WTC11 (cell line): ENCODE data around the gene UTP4. TPM values are rescaled to one million over a fixed set of nuclear protein-coding genes. Genes with fewer than 3 reads are reported as not detected.

Experiments used
- ESRRA ChIP-seq: sonication (generic); formaldehyde crosslinking; IDR thresholded peaks from 2 replicates; pipeline ENCODE4 v1.8.1; 2022; ENCODE audit warnings: mild to moderate bottlenecking, missing genetic modification reagents, borderline replicate concordance
- FOXK1 ChIP-seq: sonication (generic); formaldehyde crosslinking; IDR thresholded peaks from 2 replicates; pipeline ENCODE4 v1.8.0; 2022; ENCODE audit warnings: mild to moderate bottlenecking, moderate library complexity, missing genetic modification reagents
- FOXP1 ChIP-seq: sonication (generic); formaldehyde crosslinking; IDR thresholded peaks from 2 replicates; pipeline ENCODE4 v1.8.0; 2022; ENCODE audit warnings: missing genetic modification reagents, mild to moderate bottlenecking, moderate library complexity, borderline replicate concordance
- GRHL2 ChIP-seq: fragments of 250-450 bp; sonication (Bioruptor Pico); IDR thresholded peaks from 2 replicates; pipeline ENCODE4 v1.8.0; 2022; ENCODE audit warnings: mild to moderate bottlenecking, moderate library complexity; ENCODE audit not compliant: insufficient replicate concordance, severe bottlenecking
- NFATC4 ChIP-seq: fragments of 250-450 bp; sonication (Bioruptor Pico); IDR thresholded peaks from 2 replicates; pipeline ENCODE4 v1.9.0; 2021; ENCODE audit warnings: mild to moderate bottlenecking
- NR3C1 ChIP-seq: sonication (generic); formaldehyde crosslinking; conservative IDR thresholded peaks from 2 replicates; pipeline ENCODE4 v1.8.1; 2023; ENCODE audit warnings: low read depth, mild to moderate bottlenecking, missing genetic modification reagents
- RORB ChIP-seq: fragments of 250-450 bp; sonication (Bioruptor Pico); IDR thresholded peaks from 2 replicates; pipeline ENCODE4 v1.9.0; 2021; ENCODE audit warnings: mild to moderate bottlenecking
- SMAD4 ChIP-seq: sonication (generic); formaldehyde crosslinking; IDR thresholded peaks from 2 replicates; pipeline ENCODE4 v1.8.0; 2022; ENCODE audit warnings: mild to moderate bottlenecking, missing genetic modification reagents
- SP1 ChIP-seq: sonication (generic); formaldehyde crosslinking; conservative IDR thresholded peaks from 2 replicates; pipeline ENCODE4 v1.8.1; 2022; ENCODE audit warnings: missing genetic modification reagents
- TCF7 ChIP-seq: sonication (generic); formaldehyde crosslinking; IDR thresholded peaks from 2 replicates; pipeline ENCODE4 v1.8.0; 2022; ENCODE audit warnings: mild to moderate bottlenecking, low read depth, missing genetic modification reagents, moderate library complexity
- TP53 ChIP-seq: sonication (generic); formaldehyde crosslinking; IDR thresholded peaks from 2 replicates; pipeline ENCODE4 v1.8.1; 2023; ENCODE audit warnings: mild to moderate bottlenecking, missing genetic modification reagents
- ZNF317 ChIP-seq: sonication (generic); formaldehyde crosslinking; IDR thresholded peaks from 2 replicates; pipeline ENCODE4 v1.8.1; 2023; ENCODE audit warnings: low read depth, mild to moderate bottlenecking, moderate library complexity, missing genetic modification reagents, borderline replicate concordance
- ZNF671 ChIP-seq: fragments of 250-450 bp; sonication (Bioruptor Pico); IDR thresholded peaks from 2 replicates; pipeline ENCODE4 v1.8.0; 2021; ENCODE audit warnings: mild to moderate bottlenecking
- total RNA-seq: library from RNA; stranded (reverse); gene quantifications from 3 replicates; pipeline ENCODE4 v1.2.3, GENCODE V29; 2021
- TF ChIP-seq, protein P1 (sequence below): sonication (generic); formaldehyde crosslinking; IDR thresholded peaks from 2 replicates; pipeline ENCODE4 v1.8.0; 2023; ENCODE audit warnings: missing genetic modification reagents, mild to moderate bottlenecking, borderline replicate concordance
- TF ChIP-seq, protein P2 (sequence below): fragments of 200-600 bp; IDR thresholded peaks from 2 replicates; pipeline ENCODE4 v1.8.0; 2022; ENCODE audit warnings: antibody characterized with exemption
- TF ChIP-seq, protein P3 (sequence below): sonication (generic); formaldehyde crosslinking; IDR thresholded peaks from 2 replicates; pipeline ENCODE4 v1.8.1; 2023; ENCODE audit warnings: mild to moderate bottlenecking, moderate library complexity, missing genetic modification reagents
- TF ChIP-seq, protein P4 (sequence below): sonication (generic); formaldehyde crosslinking; IDR thresholded peaks from 2 replicates; pipeline ENCODE4 v1.8.1; 2022; ENCODE audit warnings: mild to moderate bottlenecking, moderate library complexity, missing genetic modification reagents
- TF ChIP-seq, protein P5 (sequence below): sonication (generic); formaldehyde crosslinking; IDR thresholded peaks from 2 replicates; pipeline ENCODE4 v1.8.0; 2022; ENCODE audit warnings: mild to moderate bottlenecking, missing genetic modification reagents
- TF ChIP-seq, protein P6 (sequence below): sonication (generic); formaldehyde crosslinking; IDR thresholded peaks from 2 replicates; pipeline ENCODE4 v1.8.1; 2022; ENCODE audit warnings: missing genetic modification reagents, borderline replicate concordance
- TF ChIP-seq, protein P7 (sequence below): sonication (generic); formaldehyde crosslinking; IDR thresholded peaks from 2 replicates; pipeline ENCODE4 v1.8.0; 2022; ENCODE audit warnings: mild to moderate bottlenecking, missing genetic modification reagents
- TF ChIP-seq, protein P8 (sequence below): sonication (generic); formaldehyde crosslinking; IDR thresholded peaks from 2 replicates; pipeline ENCODE4 v1.8.1; 2022; ENCODE audit warnings: mild to moderate bottlenecking, missing genetic modification reagents, moderate library complexity, borderline replicate concordance
- TF ChIP-seq, protein P9 (sequence below): sonication (generic); formaldehyde crosslinking; IDR thresholded peaks from 2 replicates; pipeline ENCODE4 v1.8.0; 2022; ENCODE audit warnings: mild to moderate bottlenecking, missing genetic modification reagents

Gene UTP4
- total RNA-seq, 1 experiment from 2014 or later, result 85.7 TPM

DNA sequence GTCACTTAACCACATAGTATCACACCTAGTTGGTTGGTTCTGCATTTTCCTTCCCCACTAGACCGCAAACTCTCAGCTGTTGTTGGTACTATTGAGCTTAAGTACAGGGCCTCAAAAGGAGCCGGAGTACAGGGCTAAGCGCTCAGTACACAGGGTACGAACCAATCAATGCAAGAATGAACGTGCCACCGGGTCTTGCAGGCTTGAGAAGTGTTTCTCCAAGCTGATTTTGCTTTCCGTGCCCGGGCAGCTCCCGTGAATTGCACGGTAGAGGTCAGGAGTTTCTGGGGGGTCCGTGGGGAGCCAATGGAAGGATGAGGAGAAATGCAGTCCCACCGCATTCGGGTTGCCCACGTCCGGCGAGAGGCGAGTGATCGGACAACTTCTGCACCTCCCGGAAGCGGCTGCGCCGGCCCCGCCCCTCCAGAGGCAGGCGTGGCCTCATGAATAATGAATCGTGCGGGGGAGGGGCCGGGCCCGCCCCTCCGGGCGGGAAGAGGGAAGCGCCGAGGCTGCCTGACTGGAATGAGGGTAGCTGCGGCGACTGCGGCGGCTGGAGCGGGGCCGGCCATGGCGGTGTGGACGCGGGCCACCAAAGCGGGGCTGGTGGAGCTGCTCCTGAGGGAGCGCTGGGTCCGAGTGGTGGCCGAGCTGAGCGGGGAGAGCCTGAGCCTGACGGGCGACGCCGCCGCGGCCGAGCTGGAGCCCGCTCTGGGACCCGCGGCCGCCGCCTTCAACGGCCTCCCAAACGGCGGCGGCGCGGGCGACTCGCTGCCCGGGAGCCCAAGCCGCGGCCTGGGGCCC lies 54.4 kb downstream of the UTP4 start, which contains the start of gene SNTB2 (continued):
- TF ChIP-seq, protein P1, sequence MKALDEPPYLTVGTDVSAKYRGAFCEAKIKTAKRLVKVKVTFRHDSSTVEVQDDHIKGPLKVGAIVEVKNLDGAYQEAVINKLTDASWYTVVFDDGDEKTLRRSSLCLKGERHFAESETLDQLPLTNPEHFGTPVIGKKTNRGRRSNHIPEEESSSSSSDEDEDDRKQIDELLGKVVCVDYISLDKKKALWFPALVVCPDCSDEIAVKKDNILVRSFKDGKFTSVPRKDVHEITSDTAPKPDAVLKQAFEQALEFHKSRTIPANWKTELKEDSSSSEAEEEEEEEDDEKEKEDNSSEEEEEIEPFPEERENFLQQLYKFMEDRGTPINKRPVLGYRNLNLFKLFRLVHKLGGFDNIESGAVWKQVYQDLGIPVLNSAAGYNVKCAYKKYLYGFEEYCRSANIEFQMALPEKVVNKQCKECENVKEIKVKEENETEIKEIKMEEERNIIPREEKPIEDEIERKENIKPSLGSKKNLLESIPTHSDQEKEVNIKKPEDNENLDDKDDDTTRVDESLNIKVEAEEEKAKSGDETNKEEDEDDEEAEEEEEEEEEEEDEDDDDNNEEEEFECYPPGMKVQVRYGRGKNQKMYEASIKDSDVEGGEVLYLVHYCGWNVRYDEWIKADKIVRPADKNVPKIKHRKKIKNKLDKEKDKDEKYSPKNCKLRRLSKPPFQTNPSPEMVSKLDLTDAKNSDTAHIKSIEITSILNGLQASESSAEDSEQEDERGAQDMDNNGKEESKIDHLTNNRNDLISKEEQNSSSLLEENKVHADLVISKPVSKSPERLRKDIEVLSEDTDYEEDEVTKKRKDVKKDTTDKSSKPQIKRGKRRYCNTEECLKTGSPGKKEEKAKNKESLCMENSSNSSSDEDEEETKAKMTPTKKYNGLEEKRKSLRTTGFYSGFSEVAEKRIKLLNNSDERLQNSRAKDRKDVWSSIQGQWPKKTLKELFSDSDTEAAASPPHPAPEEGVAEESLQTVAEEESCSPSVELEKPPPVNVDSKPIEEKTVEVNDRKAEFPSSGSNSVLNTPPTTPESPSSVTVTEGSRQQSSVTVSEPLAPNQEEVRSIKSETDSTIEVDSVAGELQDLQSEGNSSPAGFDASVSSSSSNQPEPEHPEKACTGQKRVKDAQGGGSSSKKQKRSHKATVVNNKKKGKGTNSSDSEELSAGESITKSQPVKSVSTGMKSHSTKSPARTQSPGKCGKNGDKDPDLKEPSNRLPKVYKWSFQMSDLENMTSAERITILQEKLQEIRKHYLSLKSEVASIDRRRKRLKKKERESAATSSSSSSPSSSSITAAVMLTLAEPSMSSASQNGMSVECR (CRISPR knock-in tag), result 0 out of 2 replicates have a peak, but pooled peaks have one; percentile 38
- peak; percentile 41; the same call in 1 of the 2 replicates for TF ChIP-seq FOXK1 (CRISPR knock-in tag)
- TF ChIP-seq FOXP1 (CRISPR knock-in tag), result 0 out of 2 replicates have a peak, but pooled peaks have one; percentile 44
- TF ChIP-seq NFATC4 (CRISPR knock-in tag), result no peak
- TF ChIP-seq, protein P2, sequence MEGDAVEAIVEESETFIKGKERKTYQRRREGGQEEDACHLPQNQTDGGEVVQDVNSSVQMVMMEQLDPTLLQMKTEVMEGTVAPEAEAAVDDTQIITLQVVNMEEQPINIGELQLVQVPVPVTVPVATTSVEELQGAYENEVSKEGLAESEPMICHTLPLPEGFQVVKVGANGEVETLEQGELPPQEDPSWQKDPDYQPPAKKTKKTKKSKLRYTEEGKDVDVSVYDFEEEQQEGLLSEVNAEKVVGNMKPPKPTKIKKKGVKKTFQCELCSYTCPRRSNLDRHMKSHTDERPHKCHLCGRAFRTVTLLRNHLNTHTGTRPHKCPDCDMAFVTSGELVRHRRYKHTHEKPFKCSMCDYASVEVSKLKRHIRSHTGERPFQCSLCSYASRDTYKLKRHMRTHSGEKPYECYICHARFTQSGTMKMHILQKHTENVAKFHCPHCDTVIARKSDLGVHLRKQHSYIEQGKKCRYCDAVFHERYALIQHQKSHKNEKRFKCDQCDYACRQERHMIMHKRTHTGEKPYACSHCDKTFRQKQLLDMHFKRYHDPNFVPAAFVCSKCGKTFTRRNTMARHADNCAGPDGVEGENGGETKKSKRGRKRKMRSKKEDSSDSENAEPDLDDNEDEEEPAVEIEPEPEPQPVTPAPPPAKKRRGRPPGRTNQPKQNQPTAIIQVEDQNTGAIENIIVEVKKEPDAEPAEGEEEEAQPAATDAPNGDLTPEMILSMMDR, result no peak
- TF ChIP-seq, protein P3, sequence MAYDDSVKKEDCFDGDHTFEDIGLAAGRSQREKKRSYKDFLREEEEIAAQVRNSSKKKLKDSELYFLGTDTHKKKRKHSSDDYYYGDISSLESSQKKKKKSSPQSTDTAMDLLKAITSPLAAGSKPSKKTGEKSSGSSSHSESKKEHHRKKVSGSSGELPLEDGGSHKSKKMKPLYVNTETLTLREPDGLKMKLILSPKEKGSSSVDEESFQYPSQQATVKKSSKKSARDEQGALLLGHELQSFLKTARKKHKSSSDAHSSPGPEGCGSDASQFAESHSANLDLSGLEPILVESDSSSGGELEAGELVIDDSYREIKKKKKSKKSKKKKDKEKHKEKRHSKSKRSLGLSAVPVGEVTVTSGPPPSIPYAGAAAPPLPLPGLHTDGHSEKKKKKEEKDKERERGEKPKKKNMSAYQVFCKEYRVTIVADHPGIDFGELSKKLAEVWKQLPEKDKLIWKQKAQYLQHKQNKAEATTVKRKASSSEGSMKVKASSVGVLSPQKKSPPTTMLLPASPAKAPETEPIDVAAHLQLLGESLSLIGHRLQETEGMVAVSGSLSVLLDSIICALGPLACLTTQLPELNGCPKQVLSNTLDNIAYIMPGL (CRISPR knock-in tag), result peak; percentile 71; the same call in 1 of the 2 replicates
- peak; percentile 76; the same call in 1 of the 2 replicates for TF ChIP-seq TP53 (CRISPR knock-in tag)
- TF ChIP-seq SP1 (CRISPR knock-in tag), result peak; percentile 92
- TF ChIP-seq ZNF671, result no peak
- TF ChIP-seq, protein P4, sequence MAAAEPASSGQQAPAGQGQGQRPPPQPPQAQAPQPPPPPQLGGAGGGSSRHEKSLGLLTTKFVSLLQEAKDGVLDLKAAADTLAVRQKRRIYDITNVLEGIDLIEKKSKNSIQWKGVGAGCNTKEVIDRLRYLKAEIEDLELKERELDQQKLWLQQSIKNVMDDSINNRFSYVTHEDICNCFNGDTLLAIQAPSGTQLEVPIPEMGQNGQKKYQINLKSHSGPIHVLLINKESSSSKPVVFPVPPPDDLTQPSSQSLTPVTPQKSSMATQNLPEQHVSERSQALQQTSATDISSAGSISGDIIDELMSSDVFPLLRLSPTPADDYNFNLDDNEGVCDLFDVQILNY, result peak; percentile 73; the same call in 1 of the 2 replicates
- 0 out of 2 replicates have a peak, but pooled peaks have one; percentile 38 for TF ChIP-seq SMAD4 (CRISPR knock-in tag)
- TF ChIP-seq, protein P5, sequence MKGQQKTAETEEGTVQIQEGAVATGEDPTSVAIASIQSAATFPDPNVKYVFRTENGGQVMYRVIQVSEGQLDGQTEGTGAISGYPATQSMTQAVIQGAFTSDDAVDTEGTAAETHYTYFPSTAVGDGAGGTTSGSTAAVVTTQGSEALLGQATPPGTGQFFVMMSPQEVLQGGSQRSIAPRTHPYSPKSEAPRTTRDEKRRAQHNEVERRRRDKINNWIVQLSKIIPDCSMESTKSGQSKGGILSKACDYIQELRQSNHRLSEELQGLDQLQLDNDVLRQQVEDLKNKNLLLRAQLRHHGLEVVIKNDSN (CRISPR knock-in tag), result no peak
- TF ChIP-seq, protein P6, sequence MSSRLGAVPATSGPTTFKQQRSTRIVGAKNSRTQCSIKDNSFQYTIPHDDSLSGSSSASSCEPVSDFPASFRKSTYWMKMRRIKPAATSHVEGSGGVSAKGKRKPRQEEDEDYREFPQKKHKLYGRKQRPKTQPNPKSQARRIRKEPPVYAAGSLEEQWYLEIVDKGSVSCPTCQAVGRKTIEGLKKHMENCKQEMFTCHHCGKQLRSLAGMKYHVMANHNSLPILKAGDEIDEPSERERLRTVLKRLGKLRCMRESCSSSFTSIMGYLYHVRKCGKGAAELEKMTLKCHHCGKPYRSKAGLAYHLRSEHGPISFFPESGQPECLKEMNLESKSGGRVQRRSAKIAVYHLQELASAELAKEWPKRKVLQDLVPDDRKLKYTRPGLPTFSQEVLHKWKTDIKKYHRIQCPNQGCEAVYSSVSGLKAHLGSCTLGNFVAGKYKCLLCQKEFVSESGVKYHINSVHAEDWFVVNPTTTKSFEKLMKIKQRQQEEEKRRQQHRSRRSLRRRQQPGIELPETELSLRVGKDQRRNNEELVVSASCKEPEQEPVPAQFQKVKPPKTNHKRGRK, result no peak
- TF ChIP-seq NR3C1 (CRISPR knock-in tag), result 0 out of 2 replicates have a peak, but pooled peaks have one; percentile 40
- TF ChIP-seq RORB (CRISPR knock-in tag), result no peak
- TF ChIP-seq GRHL2 (CRISPR knock-in tag), result no peak
- TF ChIP-seq, protein P7, sequence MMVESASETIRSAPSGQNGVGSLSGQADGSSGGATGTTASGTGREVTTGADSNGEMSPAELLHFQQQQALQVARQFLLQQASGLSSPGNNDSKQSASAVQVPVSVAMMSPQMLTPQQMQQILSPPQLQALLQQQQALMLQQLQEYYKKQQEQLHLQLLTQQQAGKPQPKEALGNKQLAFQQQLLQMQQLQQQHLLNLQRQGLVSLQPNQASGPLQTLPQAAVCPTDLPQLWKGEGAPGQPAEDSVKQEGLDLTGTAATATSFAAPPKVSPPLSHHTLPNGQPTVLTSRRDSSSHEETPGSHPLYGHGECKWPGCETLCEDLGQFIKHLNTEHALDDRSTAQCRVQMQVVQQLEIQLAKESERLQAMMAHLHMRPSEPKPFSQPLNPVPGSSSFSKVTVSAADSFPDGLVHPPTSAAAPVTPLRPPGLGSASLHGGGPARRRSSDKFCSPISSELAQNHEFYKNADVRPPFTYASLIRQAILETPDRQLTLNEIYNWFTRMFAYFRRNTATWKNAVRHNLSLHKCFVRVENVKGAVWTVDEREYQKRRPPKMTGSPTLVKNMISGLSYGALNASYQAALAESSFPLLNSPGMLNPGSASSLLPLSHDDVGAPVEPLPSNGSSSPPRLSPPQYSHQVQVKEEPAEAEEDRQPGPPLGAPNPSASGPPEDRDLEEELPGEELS, result no peak
- TF ChIP-seq TCF7 (CRISPR knock-in tag), result no peak
- no peak for TF ChIP-seq ZNF317 (CRISPR knock-in tag)
- peak; percentile 71; the same call in 1 of the 2 replicates for TF ChIP-seq ESRRA (CRISPR knock-in tag)
- TF ChIP-seq, protein P8, sequence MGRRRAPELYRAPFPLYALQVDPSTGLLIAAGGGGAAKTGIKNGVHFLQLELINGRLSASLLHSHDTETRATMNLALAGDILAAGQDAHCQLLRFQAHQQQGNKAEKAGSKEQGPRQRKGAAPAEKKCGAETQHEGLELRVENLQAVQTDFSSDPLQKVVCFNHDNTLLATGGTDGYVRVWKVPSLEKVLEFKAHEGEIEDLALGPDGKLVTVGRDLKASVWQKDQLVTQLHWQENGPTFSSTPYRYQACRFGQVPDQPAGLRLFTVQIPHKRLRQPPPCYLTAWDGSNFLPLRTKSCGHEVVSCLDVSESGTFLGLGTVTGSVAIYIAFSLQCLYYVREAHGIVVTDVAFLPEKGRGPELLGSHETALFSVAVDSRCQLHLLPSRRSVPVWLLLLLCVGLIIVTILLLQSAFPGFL (CRISPR knock-in tag), result no peak
- TF ChIP-seq, protein P9, sequence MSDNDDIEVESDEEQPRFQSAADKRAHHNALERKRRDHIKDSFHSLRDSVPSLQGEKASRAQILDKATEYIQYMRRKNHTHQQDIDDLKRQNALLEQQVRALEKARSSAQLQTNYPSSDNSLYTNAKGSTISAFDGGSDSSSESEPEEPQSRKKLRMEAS, result peak; percentile 67; the same call in 1 of the 2 replicates
